A549 (cell line): ENCODE results near the gene CPTP. TPM values are rescaled to one million over a fixed set of nuclear protein-coding genes. Genes with fewer than 3 reads are reported as not detected.

Source experiments
- ATAC-seq, 2 experiments: fragments of 200-7000 bp in 1 of 2; fragments of >200 bp in 1 of 2; cut with Nextera tagmentation in 1 of 2; cut with Tn5 transposase in 1 of 2; 3 replicates each; pipeline versions ENCODE4 v1.8.0 to v1.9.1; 2018 to 2020; ENCODE audit warnings: mild to moderate bottlenecking in 1 of 2, moderate library complexity in 1 of 2
- CTCF ChIA-PET: fragments of 300-600 bp; sonication (Branson Sonifier 250); formaldehyde crosslinking; extraction: SDS; loops from one replicate; lab custom pipeline; 2021; ENCODE audit warnings: antibody characterized with exemption, inconsistent platforms; lab: Yijun Ruan, JAX
- POLR2A ChIA-PET: fragments of 350-600 bp; formaldehyde crosslinking; extraction: SDS; loops from one replicate; lab custom pipeline; 2021; ENCODE audit warnings: antibody characterized with exemption, inconsistent platforms; lab: Yijun Ruan, JAX
- DNase-seq, 2 experiments: peaks; one replicate each; pipeline versions ENCODE4 v3.0.0 to v3.0.0-alpha.2; 2011 to 2016; ENCODE audit warnings: low read depth in 1 of 2, low spot score in 1 of 2
- FAIRE-seq: peaks from 2 replicates; lab custom pipeline; 2011; peaks lifted over from hg19 to GRCh38; lab: Jason Lieb, UNC
- H3K27ac ChIP-seq, 2 experiments: fragments of >200 bp; sonication (Bioruptor Twin); formaldehyde crosslinking; 3 replicates each; pipeline ENCODE4 v1.5.1; 2016 to 2017
- H3K4me1 ChIP-seq: fragments of >200 bp; sonication (Bioruptor Twin); formaldehyde crosslinking; 3 replicates; pipeline ENCODE4 v1.6.1; 2016
- H3K4me2 ChIP-seq: fragments of >200 bp; sonication (Bioruptor Twin); formaldehyde crosslinking; 3 replicates; pipeline ENCODE4 v1.6.1; 2016
- H3K4me3 ChIP-seq: fragments of >200 bp; sonication (Bioruptor Twin); formaldehyde crosslinking; 3 replicates; pipeline ENCODE4 v1.5.1; 2016
- H3K9me3 ChIP-seq: fragments of >200 bp; sonication (Bioruptor Twin); formaldehyde crosslinking; 3 replicates; pipeline ENCODE4 v1.6.1; 2016
- BHLHE40 ChIP-seq: IDR thresholded peaks from 2 replicates; pipeline ENCODE4 v1.6.1; 2012; ENCODE audit warnings: low read depth, low read length, inconsistent platforms
- CBX2 ChIP-seq: fragments of 200-600 bp; sonication (generic); IDR thresholded peaks from 2 replicates; pipeline ENCODE4 v1.6.1; 2016; ENCODE audit warnings: low read depth, mild to moderate bottlenecking, borderline replicate concordance
- CBX8 ChIP-seq: fragments of 200-600 bp; sonication (generic); IDR thresholded peaks from 2 replicates; pipeline ENCODE4 v1.6.1; 2016
- FOSB ChIP-seq: fragments of 250-450 bp; sonication (Bioruptor Pico); IDR thresholded peaks from 2 replicates; pipeline ENCODE4 v1.5.0; 2020; ENCODE audit warnings: mild to moderate bottlenecking, moderate library complexity
- FOXS1 ChIP-seq: fragments of 250-450 bp; sonication (Bioruptor Pico); IDR thresholded peaks from 2 replicates; pipeline ENCODE4 v1.5.0; 2020; ENCODE audit warnings: mild to moderate bottlenecking, moderate library complexity
- HOXB5 ChIP-seq: fragments of 250-450 bp; sonication (Bioruptor Pico); IDR thresholded peaks from 2 replicates; pipeline ENCODE4 v1.5.0; 2020; ENCODE audit warnings: mild to moderate bottlenecking, moderate library complexity
- JUN ChIP-seq, 2 experiments: fragments of >200 bp; sonication (Bioruptor Twin); formaldehyde crosslinking; IDR thresholded peaks; 2 replicates in 1 of 2; 3 replicates in 1 of 2; pipeline ENCODE4 v1.6.1; 2016 to 2017
- JUNB ChIP-seq: fragments of >200 bp; sonication (Bioruptor Twin); formaldehyde crosslinking; IDR thresholded peaks from 2 replicates; pipeline ENCODE4 v1.6.1; 2016
- NFE2L2 ChIP-seq: fragments of 150-350 bp; conservative IDR thresholded peaks from 2 replicates; pipeline ENCODE4 v1.6.1; 2014; ENCODE audit warnings: low read length
- NPAS2 ChIP-seq: fragments of 250-450 bp; sonication (Bioruptor Pico); IDR thresholded peaks from 2 replicates; pipeline ENCODE4 v1.8.0; 2022; ENCODE audit warnings: mild to moderate bottlenecking, moderate library complexity, borderline replicate concordance
- NR3C1 ChIP-seq: fragments of >200 bp; sonication (Bioruptor Twin); formaldehyde crosslinking; IDR thresholded peaks from 3 replicates; pipeline ENCODE4 v1.6.1; 2017
- POLR2A ChIP-seq: IDR thresholded peaks from 2 replicates; pipeline ENCODE4 v1.6.1; 2012; ENCODE audit warnings: mild to moderate bottlenecking, low read length
- RARB ChIP-seq: fragments of 250-450 bp; sonication (Bioruptor Pico); IDR thresholded peaks from 2 replicates; pipeline ENCODE4 v1.8.0; 2021; ENCODE audit warnings: mild to moderate bottlenecking, moderate library complexity
- RCOR1 ChIP-seq: fragments of 150-350 bp; IDR thresholded peaks from 2 replicates; pipeline ENCODE4 v1.6.1; 2014; ENCODE audit warnings: antibody characterized with exemption, low read length, low read depth
- RFX5 ChIP-seq: fragments of 450-650 bp; IDR thresholded peaks from 2 replicates; pipeline ENCODE4 v1.7.1; 2014; ENCODE audit warnings: antibody characterized with exemption, mild to moderate bottlenecking, moderate library complexity
- RNF2 ChIP-seq: fragments of 200-600 bp; sonication (generic); IDR thresholded peaks from 2 replicates; pipeline ENCODE4 v1.6.1; 2016; ENCODE audit warnings: low read depth, mild to moderate bottlenecking, antibody characterized with exemption, moderate library complexity, borderline replicate concordance
- SMC3 ChIP-seq: fragments of >200 bp; sonication (Bioruptor Twin); formaldehyde crosslinking; IDR thresholded peaks from 3 replicates; pipeline ENCODE4 v1.6.1; 2018; ENCODE audit warnings: inconsistent platforms
- TFCP2L1 ChIP-seq: fragments of 250-450 bp; sonication (Bioruptor Pico); IDR thresholded peaks from 2 replicates; pipeline ENCODE4 v1.5.0; 2021; ENCODE audit warnings: mild to moderate bottlenecking
- TP53 ChIP-seq: fragments of 250-450 bp; sonication (Bioruptor Pico); IDR thresholded peaks from 2 replicates; pipeline ENCODE4 v1.5.0; 2021; ENCODE audit warnings: mild to moderate bottlenecking, moderate library complexity
- ZFP36 ChIP-seq: fragments of 450-650 bp; IDR thresholded peaks from 2 replicates; pipeline ENCODE4 v1.6.1; 2014; ENCODE audit warnings: borderline replicate concordance; ENCODE audit not compliant: partially characterized antibody
- ZSCAN20 ChIP-seq: fragments of 250-450 bp; sonication (Bioruptor Pico); IDR thresholded peaks from 2 replicates; pipeline ENCODE4 v1.8.0; 2022; ENCODE audit warnings: mild to moderate bottlenecking, moderate library complexity
- WGBS: methylation state at CpG from one replicate; pipeline ENCODE4 v1.1.6; 2017; ENCODE audit errors: missing lambda C conversion rate; 5-methylcytosine and 5-hydroxymethylcytosine counted together
- polyA plus RNA-seq, 4 experiments: library from polyadenylated mRNA; depleted of rRNA in 3 of 4; stranded (reverse); fragments of >200 nt; fragmentation: RNase III in 1 of 4; extraction: RNeasy Plus Mini Kit Qiagen cat#74134 plus additional on column Dnase treatment in 1 of 4; gene quantifications; 2 replicates in 3 of 4; 3 replicates in 1 of 4; pipeline ENCODE4 v1.2.3, GENCODE V29; 2011 to 2017
- TF ChIP-seq, protein P1 (sequence below): fragments of >200 bp; sonication (Bioruptor Twin); formaldehyde crosslinking; IDR thresholded peaks from 3 replicates; pipeline ENCODE4 v1.6.1; 2016
- TF ChIP-seq, protein P2 (sequence below): fragments of >200 bp; sonication (Bioruptor Twin); formaldehyde crosslinking; IDR thresholded peaks from 3 replicates; pipeline ENCODE4 v1.5.1; 2016
- TF ChIP-seq, protein P3 (sequence below): IDR thresholded peaks from 2 replicates; pipeline ENCODE4 v1.6.1; 2012
- TF ChIP-seq, protein P4 (sequence below): IDR thresholded peaks from 2 replicates; pipeline ENCODE4 v1.6.1; 2012; ENCODE audit warnings: low read depth, borderline replicate concordance

Gene CPTP
- polyA plus RNA-seq, 2 of the 4 experiments (the other 2 are of a cell fraction), result 4.3 to 11.9 TPM

DNA sequence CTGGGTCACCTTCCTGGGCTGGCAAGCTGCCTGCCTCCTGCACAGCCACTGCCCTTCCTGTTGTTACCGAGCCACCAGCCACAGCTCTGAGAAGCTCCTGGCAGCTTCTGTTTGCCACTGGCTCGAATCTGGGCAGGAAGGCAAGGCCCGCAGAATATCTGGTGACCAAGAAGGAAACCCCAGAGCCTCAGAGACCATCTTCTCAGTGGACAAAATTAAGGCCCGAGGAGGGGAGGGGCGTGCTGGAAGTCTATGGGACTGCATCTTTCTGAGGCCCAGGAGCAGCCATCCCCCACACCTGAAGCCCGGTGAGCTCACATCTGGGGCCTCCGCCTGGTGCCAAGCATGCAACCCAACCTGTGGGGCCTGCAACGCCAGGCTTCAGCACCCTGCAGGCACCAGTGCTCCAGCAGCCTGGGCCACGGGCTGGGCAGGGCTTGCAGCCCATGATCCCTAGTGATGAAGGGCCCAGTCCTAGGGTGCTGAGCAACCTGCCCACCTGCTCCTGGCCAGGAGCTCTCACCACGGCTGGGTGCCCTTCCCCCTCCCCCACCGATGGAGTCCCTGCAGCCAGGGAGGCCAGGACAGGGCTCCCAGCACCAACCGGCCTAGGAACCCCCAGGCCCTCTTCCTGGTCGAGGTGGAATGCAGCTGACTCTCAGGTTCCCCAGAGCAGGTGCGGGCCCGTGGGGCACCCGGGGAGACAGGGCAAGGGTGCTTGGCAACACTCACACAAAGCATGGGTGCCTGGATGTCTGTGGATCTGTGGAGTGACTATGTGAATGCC is 879 bp downstream of the CPTP start:
- TF ChIP-seq NR3C1 (no peak), SMC3 (no peak), RCOR1 (no peak), TP53 (no peak), BHLHE40 (no peak), NPAS2 (CRISPR knock-in tag) (no peak), NFE2L2 (no peak)
- TF ChIP-seq, protein P1, sequence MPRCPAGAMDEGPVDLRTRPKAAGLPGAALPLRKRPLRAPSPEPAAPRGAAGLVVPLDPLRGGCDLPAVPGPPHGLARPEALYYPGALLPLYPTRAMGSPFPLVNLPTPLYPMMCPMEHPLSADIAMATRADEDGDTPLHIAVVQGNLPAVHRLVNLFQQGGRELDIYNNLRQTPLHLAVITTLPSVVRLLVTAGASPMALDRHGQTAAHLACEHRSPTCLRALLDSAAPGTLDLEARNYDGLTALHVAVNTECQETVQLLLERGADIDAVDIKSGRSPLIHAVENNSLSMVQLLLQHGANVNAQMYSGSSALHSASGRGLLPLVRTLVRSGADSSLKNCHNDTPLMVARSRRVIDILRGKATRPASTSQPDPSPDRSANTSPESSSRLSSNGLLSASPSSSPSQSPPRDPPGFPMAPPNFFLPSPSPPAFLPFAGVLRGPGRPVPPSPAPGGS, result no peak
- TF ChIP-seq, protein P2, sequence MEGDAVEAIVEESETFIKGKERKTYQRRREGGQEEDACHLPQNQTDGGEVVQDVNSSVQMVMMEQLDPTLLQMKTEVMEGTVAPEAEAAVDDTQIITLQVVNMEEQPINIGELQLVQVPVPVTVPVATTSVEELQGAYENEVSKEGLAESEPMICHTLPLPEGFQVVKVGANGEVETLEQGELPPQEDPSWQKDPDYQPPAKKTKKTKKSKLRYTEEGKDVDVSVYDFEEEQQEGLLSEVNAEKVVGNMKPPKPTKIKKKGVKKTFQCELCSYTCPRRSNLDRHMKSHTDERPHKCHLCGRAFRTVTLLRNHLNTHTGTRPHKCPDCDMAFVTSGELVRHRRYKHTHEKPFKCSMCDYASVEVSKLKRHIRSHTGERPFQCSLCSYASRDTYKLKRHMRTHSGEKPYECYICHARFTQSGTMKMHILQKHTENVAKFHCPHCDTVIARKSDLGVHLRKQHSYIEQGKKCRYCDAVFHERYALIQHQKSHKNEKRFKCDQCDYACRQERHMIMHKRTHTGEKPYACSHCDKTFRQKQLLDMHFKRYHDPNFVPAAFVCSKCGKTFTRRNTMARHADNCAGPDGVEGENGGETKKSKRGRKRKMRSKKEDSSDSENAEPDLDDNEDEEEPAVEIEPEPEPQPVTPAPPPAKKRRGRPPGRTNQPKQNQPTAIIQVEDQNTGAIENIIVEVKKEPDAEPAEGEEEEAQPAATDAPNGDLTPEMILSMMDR, result no peak
- WGBS, result 49% methylated on average over 6 of the region's 16 CpGs
- ATAC-seq, result peak in 1 of 2 experiments; percentile 2; a peak in 2 of 6 replicates
- Histone ChIP-seq H3K4me3 (peak overlapping the region; percentile 96), H3K27ac (peak overlapping the region; percentile 94 to 97), H3K9me3 (no peaks in the 10 kb centered on the region), H3K4me2 (peak overlapping the region; percentile 95), H3K4me1 (peaks cover 7% of the 10 kb centered on the region; the same call in 2 of the 3 replicates)
- FAIRE-seq, result no peak
- no peak for DNase-seq
- ChIA-PET CTCF (interaction anchor here (2.4 kb wide), 1 partner anchor 21 kb away, joined by 7 read pairs; no protein-coding TSS in a partner anchor), POLR2A (no interaction called here)

DNA sequence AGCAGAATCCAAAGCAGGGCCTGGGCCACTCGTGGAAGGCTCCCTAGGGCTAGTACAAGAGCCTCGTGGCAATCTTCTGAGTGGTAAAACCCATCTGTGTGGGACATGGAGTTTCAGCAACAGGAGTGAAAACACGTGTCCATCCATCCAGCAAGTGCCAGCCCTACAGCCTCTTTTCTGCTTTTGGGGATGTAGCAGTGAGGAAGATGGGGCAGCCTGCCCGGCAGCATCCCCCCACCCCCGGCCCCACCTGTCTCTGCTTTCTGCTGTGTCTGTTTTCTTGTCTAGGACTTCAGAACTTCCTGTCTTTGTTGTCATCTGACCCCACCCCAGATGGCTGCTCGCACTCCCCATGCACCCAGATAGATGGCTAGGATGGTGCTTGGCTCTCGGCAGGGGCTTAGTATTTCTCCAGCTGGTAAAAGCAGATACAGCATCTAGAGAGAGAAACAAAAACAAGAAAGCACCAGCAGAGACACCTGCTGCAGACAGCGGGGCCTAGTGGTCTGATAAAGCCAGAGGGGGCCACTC is 1.5 kb downstream of the CPTP start:
- ChIA-PET CTCF (interaction anchor here (2.4 kb wide), 1 partner anchor 20 kb away, joined by 7 read pairs; no protein-coding TSS in a partner anchor), POLR2A (no interaction called here)
- H3K4me2 ChIP-seq, result peak overlapping the region; percentile 95
- peaks cover 13% of the 10 kb centered on the region; the same call in 2 of the 3 replicates for H3K4me1 ChIP-seq
- H3K27ac ChIP-seq, result peak overlapping the region in 1 of 2 experiments; percentile 97; a peak in 2 of 6 replicates
- DNase-seq, result no peak
- no peak for ATAC-seq
- no peaks in the 10 kb centered on the region for H3K9me3 ChIP-seq
- no peak overlapping the region for H3K4me3 ChIP-seq
- FAIRE-seq, result no peak
- WGBS, result 100% methylated on average over 3 of the region's 8 CpGs
- TF ChIP-seq, protein P3, sequence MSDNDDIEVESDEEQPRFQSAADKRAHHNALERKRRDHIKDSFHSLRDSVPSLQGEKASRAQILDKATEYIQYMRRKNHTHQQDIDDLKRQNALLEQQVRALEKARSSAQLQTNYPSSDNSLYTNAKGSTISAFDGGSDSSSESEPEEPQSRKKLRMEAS, result no peak
- TF ChIP-seq, protein P4, sequence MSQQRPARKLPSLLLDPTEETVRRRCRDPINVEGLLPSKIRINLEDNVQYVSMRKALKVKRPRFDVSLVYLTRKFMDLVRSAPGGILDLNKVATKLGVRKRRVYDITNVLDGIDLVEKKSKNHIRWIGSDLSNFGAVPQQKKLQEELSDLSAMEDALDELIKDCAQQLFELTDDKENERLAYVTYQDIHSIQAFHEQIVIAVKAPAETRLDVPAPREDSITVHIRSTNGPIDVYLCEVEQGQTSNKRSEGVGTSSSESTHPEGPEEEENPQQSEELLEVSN, result no peak
- TF ChIP-seq NFE2L2 (no peak), TP53 (no peak), NR3C1 (no peak), HOXB5 (CRISPR knock-in tag) (no peak), TFCP2L1 (CRISPR knock-in tag) (no peak), RARB (CRISPR knock-in tag) (no peak), POLR2A (no peak), RCOR1 (no peak), JUNB (no peak), FOSB (CRISPR knock-in tag) (no peak), RNF2 (no peak), JUN (IDR thresholded peaks at IDR 0.05) (no peak), RFX5 (no peak), FOXS1 (CRISPR knock-in tag) (no peak), ZSCAN20 (no peak), ZFP36 (no peak), CBX8 (no peak), CBX2 (no peak)
